HG03432 (cell line): Measurements from ENCODE around the gene DMAP1.

ENCODE experiments used
- ATAC-seq: cut with Tn5 transposase; IDR thresholded peaks from one replicate; pipeline ENCODE4 v1.9.1; 2021; ENCODE audit warnings: mild to moderate bottlenecking, moderate library complexity; ENCODE audit not compliant: unreplicated experiment

The DMAP1 gene

GRCh38 chr1:44228218-44228617 lies 14.9 kb downstream of the DMAP1 start:
- ATAC-seq, result no peak

- no peak for ATAC-seq
Observed at GRCh38 chr1:44229435-44230167, 16.3 kb downstream of the DMAP1 start.

DNA sequence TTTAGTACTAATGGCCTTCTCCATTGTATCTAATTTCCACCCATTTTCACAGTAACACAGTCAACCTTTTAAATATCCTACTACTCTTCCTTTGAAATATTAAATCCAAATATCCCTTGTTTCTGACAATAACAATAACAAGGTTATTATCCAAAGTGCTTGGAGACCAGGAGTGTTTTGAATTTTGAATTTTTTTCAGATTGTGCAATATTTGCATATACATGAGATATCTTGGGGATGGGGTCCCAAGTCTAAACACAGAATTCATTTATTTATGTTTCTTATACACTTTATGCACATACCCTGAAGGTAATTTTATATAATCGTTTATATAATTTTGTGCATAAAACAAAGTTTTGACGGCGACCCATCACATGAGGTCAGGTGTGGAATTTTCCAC lies 17.5 kb downstream of the DMAP1 start:
- ATAC-seq, result no peak

- no peak for ATAC-seq
Observed at GRCh38 chr1:44233593-44233992, 20.3 kb downstream of the DMAP1 start.

GRCh38 chr1:44235808-44236207 lies 22.5 kb downstream of the DMAP1 start:
- no peak for ATAC-seq

DNA sequence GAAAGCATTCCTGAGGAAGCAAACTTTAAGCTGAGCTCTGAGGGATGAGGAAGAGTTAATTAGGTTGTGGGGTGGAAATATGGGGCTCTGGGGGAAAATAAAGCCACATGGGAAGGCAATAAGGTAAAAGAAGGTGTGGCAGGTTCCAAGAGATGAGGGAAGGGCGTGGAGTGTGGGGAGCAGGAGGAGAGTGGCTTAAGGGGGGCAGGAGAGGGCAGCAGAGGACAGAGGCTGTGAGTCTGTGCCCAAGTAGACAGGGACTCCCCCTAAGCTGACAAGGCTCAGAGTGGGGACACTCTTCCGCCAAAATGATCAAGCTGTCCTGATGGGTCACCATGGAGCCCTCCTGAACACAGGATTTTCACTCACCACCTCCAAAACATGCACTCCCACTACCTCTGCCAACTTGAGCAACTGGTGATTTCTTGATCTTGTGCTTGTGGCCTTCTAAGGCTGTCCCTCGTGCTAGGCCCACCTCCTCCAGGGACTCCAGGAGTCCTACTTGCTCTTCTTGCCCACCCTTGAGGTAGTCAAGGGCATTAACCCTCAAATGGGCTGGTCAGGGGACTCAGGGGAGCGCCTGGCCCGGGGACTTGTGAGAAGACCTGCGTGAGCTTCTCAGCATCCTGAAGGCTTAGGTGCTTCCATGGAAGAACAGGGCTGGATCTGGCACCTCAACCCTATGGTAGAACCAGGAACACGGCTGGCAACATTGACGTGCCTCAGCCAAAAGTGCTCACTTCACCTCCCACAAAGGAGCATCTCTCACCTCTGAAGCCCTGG lies 23.4 kb downstream of the DMAP1 start:
- no peak for ATAC-seq

GRCh38 chr1:44237721-44238457 lies 24.6 kb downstream of the DMAP1 start:
- ATAC-seq, result no peak

DNA sequence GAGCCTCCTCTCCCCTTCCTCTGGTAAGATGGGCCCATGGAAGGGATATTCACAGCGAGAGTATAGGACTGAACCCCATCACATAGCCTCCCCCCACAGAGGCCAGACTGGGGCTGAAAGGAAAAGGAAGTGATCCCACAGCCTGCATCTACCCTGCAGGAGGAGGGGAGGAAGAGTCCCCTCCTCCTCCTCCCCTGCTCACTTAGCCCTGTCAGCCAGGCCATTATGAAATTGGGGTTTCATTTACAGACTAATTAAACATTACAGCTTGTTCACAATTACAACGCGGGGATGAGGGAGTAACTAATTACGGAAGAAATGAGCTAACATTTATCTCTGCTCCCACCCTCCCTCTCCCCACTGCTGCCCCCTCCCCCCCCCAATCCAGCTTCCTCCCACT lies 25.4 kb downstream of the DMAP1 start:
- no peak for ATAC-seq

DNA sequence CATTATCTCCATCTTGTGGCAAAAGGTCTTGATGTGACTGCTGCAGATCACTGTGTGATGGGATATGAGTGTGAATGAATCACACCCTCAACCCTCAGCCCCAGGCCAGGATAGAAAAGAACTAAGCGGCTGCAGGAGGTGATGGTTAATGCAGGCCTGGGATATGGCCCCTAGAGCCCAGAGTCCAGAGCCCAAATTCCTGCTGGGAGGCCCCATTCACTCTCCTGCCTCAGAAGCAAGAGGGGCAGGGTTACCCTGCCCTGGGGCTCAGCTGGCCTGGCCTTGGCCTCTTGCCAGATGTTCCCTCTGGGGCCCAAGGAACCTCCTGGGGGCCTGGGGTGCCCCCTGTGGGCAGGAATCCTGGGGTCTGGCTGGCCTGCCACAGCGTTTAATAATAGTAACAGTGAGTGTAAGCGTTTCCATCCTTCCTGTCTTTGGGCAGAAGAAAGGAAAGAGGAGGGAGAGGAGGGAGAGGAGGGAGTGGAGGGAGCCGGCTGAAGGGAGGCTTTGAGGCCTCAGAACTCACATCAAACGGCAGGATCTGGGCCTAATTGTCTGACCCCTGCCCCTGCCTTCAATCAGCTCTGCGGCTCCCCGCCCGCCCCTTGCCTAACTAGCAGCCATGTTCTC lies 26.2 kb downstream of the DMAP1 start:
- no peak for ATAC-seq

DNA sequence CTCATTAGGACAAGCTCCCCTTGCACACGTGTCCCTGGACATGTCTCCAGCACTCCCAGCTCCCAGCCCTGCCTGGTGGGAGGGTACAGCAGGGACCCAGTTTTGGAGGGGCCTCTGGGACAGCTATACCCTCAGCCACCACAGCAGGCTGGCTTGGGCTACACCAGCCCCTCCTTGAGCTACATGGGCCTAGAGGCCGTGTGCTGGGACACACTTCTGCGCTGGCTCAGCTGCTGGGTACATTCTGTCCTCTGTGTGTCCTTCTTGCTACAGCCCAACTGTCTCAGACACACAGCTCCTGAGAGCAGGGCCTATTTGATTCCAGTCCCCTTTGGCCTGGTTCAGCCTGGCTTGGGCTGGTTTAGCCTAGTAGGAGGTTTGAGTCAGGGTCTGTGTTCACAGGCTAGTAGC lies 26.7 kb downstream of the DMAP1 start:
- no peak for ATAC-seq

GRCh38 chr1:44240802-44241671 lies 27.8 kb downstream of the DMAP1 start:
- no peak for ATAC-seq

DNA sequence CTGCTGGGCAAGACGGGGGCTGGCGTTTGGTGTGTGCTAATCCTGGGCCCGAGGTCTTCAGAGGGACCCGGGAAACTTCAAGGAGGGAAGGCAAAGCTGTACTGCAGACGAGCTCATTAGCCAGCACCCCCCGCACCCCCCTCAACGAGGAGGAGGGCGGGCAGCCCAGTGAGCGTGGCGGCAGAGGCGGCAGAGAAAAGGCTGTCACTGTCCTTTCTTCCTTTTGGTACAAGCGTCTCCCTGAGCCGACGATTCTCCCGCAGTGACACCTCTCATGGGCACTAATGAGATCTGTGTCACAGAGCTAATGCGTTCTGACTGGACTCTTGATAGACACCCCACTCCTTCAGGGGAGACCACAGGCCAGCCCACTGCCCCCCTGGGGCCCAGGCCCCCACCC lies 29.5 kb downstream of the DMAP1 start:
- ATAC-seq, result no peak

DNA sequence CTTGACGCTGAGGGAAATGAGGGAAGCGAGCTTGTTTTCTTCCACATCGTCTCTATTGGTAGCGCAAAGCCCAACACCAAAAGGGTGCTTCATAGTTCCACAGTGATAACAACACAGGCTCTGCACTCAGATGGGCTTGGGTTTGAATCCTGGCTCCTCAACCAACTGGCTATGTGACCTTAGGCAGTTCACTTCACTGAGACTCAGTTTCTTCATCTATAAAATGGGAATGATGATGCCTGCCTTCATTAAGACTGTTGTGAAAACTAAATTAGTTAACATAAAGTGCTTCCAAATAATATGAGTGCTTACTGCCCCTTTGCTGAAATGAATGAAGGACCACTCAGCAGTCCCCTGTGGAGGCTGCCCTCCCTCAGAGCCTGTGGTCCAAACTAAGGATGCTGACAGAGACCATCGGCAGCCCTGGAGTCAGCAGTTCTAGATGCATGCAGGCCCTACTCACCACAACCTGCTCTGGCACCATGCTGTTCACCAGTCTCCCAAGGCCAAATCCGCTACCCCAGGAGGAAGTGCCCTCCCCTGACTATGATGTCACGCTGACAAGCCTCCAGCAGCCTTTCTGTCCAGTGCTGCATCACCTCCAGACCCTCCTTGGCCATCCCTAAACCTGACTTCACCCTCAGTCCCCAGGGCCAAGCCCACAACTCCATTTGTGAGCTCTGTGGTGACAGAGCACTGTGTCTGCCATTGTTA lies 30.7 kb downstream of the DMAP1 start:
- no peak for ATAC-seq

GRCh38 chr1:44244986-44245385 lies 31.7 kb downstream of the DMAP1 start:
- ATAC-seq, result no peak

DNA sequence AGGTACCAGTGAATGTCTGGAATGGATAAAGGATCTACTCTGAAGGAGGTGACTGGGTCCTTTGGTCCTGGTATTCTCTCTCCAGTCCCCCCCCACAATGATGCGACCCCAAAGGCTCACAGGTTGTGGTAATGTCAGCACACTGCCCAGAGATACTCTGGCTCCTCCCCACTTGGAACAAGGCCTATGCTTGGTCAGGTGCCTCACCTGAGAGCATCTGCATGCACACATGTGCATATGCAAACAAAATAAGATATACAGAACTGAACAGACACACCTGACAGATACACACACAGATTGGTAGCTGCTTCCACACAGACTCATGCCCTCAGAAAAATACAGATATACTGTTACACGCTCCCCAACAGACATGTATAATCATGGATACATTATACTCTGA lies 33.5 kb downstream of the DMAP1 start:
- no peak for ATAC-seq

DNA sequence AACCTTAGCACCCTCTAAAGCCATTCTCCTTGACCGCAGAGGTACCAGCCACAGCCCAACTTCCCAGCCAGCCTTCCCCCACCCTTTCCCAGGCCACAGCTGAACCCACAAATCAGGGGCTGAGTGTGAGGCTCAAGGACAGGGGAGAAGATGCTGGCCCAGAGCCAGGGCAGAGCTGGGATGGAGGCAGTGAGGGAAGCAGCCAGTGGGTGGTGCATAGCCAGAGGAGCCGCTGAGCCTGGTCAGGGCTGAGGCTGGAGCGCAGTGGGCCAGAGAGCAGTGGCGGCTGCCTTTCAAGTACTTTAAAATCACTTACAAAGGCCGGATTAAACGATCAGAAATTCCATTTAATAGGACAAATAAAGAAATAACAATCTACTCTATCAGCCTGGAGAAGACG lies 36.3 kb downstream of the DMAP1 start:
- no peak for ATAC-seq

DNA sequence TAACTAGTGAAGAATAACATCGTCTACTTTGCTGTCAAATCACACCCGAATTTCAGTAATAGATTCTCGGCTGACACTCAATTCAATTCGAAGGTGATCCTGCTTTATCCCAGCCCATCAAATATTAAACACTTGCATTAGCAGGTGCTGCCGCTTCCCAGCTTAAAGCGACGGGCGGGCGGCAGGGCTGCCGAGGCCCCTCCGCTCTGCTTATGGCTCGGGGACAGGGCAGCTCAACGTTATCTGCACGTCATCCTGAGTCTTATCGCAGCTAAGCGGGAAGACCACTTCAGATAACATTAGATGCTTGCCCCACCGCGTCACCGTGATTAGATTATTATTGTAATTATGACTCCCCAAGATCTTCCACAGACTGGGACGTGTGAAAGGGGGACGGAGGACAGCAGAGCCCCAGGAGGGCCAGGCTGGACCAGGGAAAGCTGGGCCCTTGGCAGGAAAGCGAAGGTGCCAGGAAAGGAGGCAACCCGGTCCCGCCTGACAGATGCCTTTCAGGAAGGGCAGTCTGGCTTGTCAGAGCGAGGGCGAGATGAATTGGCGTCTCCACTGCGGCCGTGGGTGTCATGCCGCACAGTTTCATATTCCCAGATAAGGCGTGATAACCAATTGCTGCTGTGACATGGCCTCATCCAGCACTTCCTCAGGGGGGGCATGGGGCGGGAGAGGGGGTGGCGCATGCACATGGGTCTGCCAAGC lies 37.0 kb downstream of the DMAP1 start:
- ATAC-seq, result no peak

GRCh38 chr1:44251486-44251885 lies 38.2 kb downstream of the DMAP1 start:
- no peak for ATAC-seq
